Cortex of kidney (tissue), 1 donor: ENCODE data around the gene DPPA3.
"Not testable (repeated sequence)": the region's sequence is repeated elsewhere in the genome, so short reads cannot be mapped to it uniquely, and the experiment has no call there.

Source experiments
- DNase-seq: peaks from one replicate; lab custom pipeline; 2025; lab: John Stamatoyannopoulos, UW

DPPA3 gene

DNA sequence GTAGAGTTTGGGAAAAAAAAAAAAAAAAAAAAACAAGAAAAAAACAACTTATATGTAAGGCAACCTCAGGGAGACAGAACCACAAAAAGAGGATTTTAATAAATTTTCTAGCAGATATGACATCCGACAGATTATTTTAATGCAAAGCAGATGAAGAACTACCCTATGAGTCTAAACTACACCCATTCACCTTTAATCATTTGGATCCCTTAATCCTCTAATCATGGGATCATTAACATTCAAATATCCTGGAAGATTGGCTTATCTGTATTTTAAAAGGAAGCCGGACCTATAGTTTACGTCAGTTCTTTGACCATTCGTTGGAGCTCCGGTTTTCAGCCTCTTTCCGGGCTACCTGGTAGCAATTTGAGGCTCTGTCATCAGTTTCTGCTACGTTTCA, at the start of gene DPPA3:
TSS of gene DPPA3 (plus strand) at position 301 of the 400 bp plus-strand sequence. CDS start 138 bp downstream, outside the sequence.
- DNase-seq = no peak

DNA sequence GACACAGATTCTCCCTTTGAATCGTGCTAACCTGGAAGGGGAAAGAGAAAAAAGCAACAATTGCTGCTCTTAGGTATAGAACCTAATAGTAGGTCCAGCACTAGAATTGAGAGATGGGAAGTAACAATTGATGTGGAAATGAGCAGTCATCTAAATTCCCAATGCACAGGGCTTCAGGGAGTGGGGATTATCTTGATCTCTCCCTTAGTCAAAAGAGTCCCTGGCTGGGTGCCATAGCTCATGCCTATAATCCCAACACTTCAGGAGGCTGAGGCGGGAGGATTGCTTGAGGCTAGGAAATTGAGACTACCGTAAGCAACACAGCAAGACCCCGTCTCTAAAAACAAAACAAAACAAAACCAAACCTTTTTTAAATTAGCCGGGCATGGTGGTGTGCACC, 49.5 kb upstream of the DPPA3 start:
- DNase-seq = no peak

DNA sequence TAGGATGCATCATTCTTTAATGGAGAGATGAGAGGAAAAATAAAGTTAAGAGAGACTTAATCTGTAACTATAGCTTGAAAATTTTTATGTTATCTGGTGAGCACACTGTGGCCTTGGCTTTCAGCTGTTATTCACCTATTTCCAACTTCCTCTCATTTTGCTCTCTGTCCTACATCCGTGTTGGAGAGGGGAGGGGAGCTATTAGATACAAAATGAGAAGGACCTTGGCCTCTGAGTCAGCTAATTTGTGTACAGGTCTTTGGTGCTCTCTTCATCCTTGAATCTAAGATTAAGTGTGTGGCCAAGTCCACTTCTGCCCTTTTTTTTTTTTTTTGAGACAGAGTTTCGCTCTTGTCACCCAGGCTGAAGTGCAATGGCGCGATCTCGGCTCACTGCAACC, 44.6 kb upstream of the DPPA3 start:
- no peak for DNase-seq

- DNase-seq = no peak
Measured at GRCh38 chr12:7667125-7667524, 44.1 kb upstream of the DPPA3 start.

DNA sequence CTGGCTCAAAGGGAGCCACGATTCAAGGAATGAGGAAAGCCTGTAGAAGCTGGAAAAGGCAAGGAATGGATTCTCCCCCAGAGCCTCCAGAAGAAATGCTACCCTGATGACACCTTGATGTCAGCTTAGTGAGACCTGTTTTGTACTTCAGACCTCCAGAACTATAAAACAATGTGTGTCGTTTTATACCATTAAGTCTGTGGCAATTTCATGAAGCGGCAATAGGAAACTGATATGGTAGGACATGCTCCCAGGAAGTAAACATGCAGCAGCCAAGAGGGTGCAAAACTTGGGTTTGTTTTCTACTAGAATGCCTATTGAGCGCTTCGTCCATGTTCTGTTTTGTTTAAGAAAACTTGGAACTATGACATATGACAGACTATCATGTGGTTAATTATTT, 43.1 kb upstream of the DPPA3 start:
- no peak for DNase-seq

- DNase-seq = not testable (repeated sequence)
Measured at GRCh38 chr12:7675455-7675854, 35.8 kb upstream of the DPPA3 start.

DNA sequence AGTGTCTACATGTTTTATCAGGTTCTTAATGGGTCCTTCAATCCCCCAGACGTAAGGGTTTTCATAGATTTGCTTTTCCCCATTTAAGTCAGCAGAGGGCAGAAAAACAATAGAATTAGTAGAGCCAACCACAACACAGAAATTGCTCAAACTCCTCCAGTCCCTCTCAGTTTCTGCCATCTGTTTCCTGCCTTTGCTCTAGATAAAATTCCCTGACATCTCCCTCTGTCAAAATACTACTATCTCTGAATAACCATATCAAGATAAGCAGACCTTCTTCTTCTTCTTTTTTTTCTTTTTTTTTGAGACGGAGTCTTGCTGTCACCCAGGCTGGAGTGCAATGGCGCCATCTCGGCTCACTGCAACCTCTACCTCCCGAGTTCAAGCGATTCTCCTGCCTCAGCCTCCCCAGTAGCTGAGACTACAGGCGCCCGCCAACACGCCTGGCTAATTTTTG, 33.8 kb upstream of the DPPA3 start:
- not testable (repeated sequence) for DNase-seq

- no peak for DNase-seq
Measured at GRCh38 chr12:7678744-7679143, 32.5 kb upstream of the DPPA3 start.

- no peak for DNase-seq
Measured at GRCh38 chr12:7679251-7680045, 31.8 kb upstream of the DPPA3 start.

DNA sequence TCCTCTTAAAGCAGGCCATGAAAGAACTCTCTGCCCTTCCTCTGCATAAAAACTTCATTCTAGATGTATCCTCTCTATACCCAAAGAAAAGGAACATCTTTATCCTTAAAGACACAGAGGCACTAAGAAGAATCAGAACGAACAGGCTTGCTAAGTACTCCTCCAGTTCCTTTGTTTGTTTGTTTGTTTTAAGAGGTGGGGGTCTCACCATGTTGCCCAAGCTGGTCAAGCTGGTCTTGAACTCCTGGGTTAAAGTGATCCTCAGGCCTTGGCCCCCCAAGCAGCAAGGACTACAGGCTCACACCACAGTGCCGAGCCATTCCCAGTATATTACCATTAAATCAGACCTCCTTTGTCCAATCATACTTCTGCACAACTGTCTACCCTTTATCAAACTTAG, 29.7 kb upstream of the DPPA3 start:
- DNase-seq = no peak

- DNase-seq = no peak
Measured at GRCh38 chr12:7693793-7694192, 17.4 kb upstream of the DPPA3 start.

- no peak for DNase-seq
Measured at GRCh38 chr12:7694556-7695236, 16.5 kb upstream of the DPPA3 start.

GRCh38 chr12:7695237-7695560, 16.0 kb upstream of the DPPA3 start:
- no peak for DNase-seq

DNA sequence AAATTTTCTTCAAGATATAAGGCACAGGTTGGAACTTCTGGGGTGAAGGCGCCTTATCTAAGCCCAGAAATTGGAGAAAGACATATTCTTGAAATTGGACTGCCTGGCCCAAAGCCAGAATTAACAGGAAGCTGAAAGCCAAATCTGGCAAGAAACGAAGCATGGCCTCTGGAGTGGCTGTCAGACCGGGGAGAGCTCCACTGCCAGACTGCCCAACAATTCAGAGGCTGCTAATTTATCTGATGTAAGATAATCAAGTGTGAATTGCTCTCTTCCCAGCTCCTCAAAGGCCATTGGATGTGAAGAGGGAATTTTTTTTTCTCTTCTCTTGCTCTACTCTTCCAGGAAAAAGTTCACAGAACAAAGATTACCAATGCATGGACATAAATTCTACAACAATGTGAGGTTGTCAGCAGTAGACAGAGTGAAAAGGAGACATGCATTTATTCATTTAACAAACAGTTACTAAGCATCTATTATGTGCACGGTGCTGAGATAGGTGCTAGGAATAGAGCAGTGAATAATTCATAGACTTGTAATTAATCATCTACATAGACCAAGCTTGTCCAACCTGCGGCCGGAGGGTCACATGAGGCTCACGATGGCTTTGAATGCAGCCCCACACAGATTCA, 15.6 kb upstream of the DPPA3 start, which contains the start of gene GDF3:
TSS of gene GDF3 (minus strand) at position 210 of the 632 bp plus-strand sequence. CDS start at position 163, 47 bp downstream.
- no peak for DNase-seq

GRCh38 chr12:7705846-7706245, 5.4 kb upstream of the DPPA3 start:
- no peak for DNase-seq

GRCh38 chr12:7709969-7710675, 1.1 kb upstream of the DPPA3 start:
- no peak for DNase-seq

DNA sequence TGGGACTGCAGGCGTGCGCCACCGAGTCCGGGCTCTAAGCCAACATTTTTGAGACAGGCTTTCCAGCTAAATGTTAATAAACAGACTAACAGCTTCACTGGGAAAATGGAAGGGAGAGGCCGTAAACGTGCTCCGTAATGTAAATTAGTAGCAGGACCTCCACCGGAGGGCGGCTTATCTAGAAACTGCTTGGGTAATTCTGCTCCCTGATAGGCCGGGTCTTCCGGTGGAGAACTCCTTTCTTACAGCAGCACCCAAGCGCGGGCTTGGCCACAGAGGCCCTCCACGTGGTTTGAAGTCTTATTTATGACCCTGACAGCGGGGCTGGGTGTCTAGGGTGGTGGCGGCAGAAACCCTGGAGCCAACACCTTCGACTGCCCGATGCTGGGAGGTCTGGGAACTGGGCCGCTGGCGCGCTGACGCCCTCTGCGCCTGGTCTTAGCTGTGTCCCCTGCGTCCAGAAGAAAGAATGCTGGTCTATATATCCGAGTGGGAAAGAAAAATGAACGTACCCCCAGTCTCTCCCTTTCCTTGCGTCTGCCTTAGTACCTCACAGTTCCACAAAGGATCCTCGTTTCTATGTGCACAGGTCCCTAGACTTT, 1.7 kb downstream of the DPPA3 start:
- DNase-seq = no peak

DNA sequence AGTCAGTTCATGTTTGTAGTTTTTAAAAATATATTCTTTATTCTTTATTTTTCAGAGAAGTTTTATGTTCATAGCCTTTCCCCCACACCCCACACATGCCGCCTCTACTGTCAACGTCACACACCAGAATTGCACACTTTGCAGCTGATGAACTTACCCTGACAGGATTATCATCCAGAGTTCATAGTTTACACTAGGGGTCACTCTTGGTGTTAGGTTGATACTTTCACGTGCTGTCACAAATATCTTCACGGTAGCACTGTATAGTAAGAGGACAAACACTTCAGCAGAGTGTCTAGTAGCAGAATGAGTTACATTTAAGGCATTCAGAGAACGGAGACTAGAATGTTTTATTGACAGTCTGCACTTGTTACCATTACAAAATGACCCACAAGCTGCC, 5.1 kb downstream of the DPPA3 start:
- no peak for DNase-seq

DNA sequence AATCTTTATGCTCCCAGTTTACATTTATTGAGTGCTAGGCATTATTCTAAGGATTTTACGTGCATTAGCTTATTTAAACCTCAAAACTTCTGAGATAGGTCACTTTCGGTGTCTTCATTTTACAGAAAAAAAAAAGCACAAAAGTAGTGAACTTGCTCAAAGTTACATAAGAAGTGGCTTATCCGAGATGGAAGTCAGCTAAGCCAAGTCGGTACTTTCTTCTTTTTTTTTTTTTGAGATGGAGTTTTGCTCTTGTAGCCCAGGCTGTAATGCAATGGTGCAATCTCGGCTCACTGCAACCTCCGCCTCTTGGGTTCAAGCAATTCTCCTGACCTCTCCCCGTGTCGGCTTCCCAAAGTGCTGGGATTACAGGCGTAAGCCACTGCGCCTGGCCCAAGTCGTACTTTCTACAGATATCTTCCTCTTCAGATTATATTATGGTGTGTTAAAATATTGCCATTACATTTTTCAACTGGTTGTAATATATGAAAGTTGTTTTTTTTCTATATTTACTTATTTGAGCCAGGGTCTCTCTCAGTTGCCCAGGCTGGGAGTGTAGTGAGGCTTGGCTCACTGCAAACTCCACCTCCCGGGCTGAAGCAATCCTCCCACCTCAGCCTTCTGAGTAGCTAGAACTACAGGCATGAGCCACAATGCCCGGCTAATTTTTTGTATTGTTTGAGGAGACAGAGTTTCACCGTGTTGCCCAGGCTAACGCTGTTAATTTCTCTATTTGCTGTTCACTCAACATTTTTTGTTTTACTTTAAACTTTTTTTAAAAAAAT, 8.9 kb downstream of the DPPA3 start:
- DNase-seq = no peak

GRCh38 chr12:7723926-7724325, 12.7 kb downstream of the DPPA3 start:
- no peak for DNase-seq

DNA sequence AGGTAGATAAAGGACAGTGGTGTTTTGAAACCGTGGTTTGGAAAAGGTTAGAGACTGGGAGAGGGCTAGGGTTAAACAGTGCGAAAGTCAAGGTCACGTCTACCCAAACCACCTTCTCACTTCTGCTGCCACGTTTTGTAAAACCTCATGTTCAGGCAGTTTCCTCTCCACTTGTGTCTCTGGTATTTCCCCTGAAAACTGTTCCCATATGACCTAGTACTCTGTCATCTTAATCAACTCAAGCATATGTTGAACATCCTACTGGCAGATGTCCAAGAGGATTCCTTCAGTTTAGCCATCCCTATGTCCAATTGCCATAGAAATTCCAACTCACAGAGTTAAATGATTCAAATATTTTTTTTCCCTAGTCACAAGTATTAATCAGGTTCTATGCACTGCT, 18.5 kb downstream of the DPPA3 start:
- DNase-seq = no peak
